Effector CD8-positive, alpha-beta T cell (primary cell): ENCODE results near the gene ID3.
A peak's percentile ranks its signal among the peaks of the same experiment; 100 is the strongest.

ENCODE experiments used
- DNase-seq: peaks from one replicate; lab custom pipeline; 2025; lab: John Stamatoyannopoulos, UW
- total RNA-seq, 4 experiments: gene quantifications; one replicate each; lab custom pipeline; 2026; lab: John Stamatoyannopoulos, UW

Gene ID3, protein sequence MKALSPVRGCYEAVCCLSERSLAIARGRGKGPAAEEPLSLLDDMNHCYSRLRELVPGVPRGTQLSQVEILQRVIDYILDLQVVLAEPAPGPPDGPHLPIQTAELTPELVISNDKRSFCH
- 23.7 to 57.3 (median 32.5) reads per million in 4 experiments for total RNA-seq

DNA sequence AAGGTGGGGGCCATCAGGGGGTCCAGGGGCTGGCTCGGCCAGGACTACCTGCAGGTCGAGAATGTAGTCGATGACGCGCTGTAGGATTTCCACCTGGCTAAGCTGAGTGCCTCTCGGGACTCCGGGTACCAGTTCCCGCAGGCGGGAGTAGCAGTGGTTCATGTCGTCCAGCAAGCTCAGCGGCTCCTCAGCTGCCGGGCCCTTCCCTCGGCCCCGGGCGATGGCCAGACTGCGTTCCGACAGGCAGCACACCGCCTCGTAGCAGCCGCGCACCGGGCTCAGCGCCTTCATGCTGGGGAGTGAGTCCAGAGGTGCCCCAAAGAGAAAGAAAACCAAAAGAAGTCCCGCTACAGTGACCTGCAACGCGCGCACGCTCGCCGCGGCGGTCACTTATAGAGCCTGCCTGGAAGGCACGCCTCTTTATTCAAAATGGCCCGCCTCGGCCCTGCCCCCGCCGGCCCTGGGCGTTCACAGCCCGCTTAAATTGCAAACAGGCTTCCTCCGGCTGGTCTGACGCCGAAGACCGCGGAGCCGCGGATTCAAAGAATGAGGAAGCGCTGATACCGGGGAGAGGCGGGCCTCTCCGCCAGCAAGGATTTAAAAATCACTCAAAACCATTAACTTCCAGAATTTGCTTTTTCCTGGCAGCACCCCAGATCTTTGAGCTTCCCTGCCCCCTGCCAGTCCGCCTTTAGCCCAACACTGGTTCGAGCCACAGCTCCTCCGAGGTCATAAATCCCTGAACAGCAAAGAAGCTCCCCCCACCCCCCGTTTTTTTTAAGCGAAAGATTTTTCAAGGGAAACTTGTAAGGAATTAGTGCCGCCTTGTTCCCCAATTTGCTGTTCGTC lies at the start of gene ID3:
Gene ID3 (minus strand): TSS at position 366 of the 849 bp plus-strand sequence. CDS start 75 bp downstream, at position 291.
- peak; percentile 89 for DNase-seq

DNA sequence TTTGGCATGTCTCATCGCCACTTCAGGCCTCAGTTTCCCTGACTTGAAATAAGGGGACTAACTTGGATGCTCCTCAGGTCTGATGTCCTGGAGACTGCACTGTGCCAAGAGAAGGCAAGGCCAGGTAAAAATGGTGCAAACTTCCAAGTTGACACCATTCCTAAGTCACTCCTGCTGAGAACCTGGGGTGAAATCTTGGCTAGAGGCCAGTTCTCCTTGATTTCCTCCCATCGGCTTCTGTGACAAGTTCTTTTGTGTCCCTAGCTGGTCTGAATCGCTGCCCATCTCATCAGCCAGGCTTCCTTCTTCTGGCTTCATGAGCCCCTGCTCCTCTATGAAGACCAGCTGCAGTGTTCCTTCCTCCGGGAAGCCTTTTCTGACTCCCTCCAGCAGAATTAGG lies 48.6 kb upstream of the ID3 start:
- no peak for DNase-seq

GRCh38 chr1:23601968-23602876 lies 42.9 kb upstream of the ID3 start:
- DNase-seq = no peak

DNA sequence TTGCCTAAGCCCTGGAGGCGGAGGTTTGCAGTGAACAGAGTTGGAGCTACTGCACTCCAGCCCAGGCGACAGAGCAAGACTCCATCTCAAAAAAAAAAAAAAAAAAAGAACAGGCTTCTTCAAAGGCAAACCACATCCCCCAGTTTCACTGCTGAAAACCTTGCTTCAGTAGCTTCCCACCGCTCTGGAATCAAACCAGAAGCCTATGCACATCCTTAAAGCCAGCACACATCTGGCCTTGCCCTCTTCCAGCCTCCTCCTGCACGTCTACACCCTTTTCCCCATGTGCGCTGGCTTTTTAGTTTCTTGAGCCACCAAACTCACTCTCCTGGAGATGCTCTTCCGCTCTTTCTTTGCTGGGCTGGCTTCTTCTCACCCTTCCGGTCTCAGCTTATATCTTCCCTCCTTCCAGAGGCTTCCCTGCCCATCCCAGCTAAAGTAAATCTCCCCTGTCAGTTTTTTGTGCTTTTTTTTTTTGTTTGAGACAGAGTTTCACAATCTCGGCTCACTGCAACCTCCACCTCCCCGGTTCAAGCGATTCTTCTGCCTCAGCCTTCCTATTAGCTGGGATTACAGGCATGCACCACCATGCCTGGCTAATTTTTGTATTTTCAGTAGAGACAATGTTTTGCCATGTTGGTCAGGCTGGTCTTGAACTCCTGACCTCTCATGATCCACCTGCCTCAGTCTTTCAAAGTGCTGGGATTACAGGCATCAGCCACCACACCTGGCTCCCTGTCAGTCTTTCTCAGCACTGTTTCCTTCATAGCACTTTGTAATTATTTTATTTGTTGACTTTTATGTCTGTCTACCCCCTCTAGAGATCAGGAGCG lies 42.0 kb upstream of the ID3 start:
- no peak for DNase-seq

GRCh38 chr1:23600283-23600682 lies 41.0 kb upstream of the ID3 start:
- DNase-seq = no peak

- DNase-seq = no peak
Measured at GRCh38 chr1:23599125-23599524, 39.8 kb upstream of the ID3 start.

DNA sequence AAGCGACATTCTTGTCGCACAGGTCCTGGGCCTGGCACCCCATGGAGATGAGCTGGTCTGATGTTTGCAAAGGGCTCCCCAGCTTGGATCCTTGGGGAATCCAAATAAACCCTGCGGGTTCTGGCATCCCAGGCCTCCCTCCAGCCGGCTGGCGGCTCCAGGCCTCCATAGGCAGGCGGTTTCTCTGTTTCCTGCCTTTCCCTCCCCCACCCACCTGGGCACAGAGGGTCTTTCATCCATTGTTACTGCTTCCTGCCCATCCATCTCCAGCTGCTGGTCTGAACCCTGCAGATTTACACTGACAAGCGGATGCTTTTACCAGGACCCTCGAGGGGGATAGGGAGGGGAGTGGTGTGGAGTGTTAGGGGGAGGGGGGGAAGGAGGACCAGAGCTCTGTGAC lies 39.1 kb upstream of the ID3 start:
- no peak for DNase-seq

GRCh38 chr1:23597635-23598388 lies 38.5 kb upstream of the ID3 start:
- DNase-seq = no peak

DNA sequence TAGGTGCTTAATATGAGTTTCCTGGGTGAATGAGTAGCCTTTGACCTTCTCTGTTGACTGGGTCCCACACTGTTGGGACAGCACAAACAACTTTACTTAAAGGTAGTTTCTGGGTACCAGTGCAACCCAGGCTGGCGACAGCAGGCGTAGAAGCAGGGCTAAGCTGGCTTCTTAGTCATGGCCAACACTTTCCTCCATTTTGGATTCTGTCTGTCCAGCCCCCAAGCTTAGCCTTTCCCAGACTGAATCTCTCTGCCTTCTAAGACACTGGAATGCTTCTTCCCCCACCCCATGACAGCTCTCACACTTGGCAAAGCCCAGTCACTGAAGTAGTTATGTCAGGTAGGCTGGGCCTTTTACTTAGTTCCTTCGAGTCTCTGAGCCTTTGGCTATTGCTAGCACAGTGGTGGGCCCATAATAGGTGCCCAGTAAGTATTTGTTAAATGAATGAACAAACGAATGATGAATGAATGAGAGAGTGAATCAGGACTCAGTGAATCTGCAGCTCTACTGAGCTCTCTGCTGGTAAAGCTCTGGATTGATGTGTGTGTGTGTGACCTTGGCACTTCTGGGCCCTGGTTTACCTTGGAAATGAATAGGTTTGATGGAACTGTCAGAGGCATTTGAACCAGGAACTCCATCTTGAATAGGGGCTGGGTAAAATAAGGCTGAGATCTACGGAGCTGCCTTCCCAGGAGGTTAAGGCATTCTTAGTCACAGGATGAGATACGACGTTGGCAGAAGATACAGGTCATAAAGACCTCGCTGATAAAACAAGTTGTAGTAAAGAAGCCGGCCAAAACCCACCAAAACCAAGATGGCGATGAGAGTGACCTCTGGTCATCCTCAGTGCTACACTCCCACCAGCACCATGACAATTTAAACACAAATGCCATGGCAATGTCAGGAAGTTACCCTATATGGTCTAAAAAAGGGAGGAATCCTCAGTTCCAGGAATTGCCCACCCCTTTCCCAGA lies 37.4 kb upstream of the ID3 start:
- no peak for DNase-seq

- DNase-seq = no peak
Measured at GRCh38 chr1:23594927-23595353, 35.6 kb upstream of the ID3 start.

- DNase-seq = no peak
Measured at GRCh38 chr1:23594149-23594907, 35.0 kb upstream of the ID3 start.

- no peak for DNase-seq
Measured at GRCh38 chr1:23593556-23594148, 34.4 kb upstream of the ID3 start.

DNA sequence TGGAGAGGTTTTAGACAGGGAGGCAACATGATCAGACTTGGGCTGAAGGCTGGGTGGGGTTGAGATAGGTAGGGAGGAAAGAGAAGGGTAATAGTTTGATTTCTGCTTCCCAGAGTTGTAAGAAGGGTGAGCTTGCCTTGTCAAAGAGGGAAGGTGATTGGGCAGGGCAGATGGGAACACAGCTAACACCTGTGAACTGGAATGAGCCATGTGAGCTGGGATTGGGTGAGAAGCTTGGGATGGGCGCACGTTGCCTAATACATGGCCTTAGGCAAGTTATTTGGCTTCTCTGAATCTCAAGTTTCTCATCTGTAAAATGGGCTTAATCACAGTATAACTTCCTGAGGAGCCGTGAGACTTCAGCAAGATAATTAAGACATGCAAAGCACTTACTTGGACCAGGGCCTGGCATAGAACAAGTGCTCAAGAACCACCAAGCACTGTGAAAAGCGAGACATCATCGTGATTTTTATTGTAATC lies 33.8 kb upstream of the ID3 start:
- DNase-seq = no peak

DNA sequence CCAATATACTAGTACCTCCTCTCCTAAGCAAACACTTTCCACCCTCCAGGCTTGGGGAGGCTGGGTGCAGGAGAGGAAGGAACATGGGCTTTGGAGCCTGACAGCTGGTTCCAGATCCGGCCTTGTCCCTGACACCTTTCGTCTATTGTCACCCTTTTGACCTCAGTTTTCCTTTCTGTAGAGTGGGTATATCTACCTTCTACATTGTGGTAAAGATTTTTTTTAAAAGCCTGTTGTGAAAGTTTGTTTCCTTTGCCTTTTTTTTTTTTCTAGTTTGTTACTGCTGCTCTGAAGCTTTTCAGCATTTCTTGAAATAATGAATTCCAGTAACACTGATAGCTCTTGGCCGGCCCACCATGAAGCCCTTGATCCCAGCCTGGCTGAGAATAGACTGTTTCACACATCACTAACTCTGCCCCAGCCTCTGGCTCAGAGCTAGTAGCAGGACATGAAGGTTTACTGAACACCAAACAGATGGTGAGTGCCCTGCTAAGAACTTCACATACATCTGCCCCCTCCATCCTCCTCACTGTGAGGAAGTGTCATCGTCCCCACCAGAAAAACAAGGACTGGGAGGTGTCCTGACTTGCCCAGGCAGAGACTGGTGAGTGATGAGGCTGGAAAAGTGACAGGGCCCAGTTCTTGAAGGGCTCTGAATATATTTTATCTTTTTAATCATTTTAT lies 33.0 kb upstream of the ID3 start:
- DNase-seq = no peak

DNA sequence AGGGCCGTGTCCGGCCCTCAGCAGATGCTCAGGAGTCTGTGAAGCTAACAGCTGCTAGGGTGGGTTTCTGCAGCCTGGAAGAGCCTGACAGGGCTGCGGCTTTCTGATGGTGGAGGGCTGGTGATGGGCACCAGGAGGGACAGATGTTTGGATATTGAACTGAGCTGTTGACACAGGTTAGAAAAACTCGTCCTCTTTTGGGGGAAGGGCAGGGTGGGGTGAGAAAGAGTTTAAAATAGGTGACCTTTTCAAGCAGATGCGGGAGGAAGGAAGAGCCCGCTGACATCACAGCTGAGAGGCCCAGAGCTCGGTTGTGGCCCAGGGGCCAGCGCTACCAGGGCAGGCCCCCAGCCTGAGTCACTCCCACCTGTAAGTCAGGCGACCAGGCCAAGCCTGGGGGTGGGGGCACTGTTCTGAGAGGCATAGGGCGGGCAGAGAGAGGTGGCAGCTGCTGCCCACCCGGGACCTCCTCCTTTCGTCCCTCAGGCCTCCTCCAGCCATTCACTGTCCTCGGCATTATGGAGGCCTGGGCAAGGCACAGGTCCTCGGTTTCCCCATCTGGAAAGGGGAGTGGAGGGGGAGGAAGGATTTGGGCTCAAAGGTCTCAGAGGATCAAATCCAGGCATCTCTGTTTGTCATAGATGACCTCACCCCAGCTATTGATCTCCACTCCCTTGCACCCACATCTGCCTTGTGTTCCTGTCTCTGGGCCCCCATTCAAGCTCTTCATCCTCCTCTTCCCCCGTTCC lies 32.3 kb upstream of the ID3 start:
- DNase-seq = no peak

DNA sequence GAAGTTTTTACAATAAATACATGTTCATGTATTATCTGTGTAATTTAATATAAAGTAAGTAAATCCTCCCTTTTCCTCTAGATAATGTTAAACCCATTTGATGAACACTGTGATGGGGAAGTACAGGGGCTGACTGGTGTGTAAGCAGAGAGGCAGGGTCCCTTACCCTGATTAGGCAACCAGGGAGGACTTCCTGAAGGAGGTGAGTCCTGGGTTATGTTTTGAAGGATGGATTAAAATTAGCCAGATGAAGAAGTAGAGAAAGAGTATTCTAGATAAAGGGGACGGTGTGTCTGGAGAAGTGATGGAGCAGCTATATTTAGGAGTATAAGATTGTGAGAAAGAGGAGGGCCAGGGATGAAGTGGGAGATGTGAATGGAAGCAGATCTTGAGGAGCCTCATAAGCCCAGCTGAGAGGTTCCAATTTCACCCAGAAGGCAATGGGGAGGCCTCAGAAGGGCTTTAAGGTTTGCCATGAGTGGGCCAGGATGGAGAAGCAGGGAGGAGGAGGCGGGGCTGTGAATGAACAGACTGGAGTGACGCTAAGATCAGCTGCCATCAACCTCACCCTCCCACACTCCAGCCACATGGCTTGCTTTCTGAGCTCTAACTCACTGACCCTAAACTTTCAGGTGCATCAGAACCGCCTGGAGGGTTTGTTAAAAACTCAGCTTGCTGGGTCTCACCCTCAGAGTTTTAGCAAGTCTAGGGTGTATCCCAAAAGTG lies 30.9 kb upstream of the ID3 start:
- DNase-seq = no peak
